Measurements from ENCODE around the gene TMEM11.

GRCh38 chr17:21174186-21174585 is 39.8 kb downstream of the TMEM11 start:
- TF ChIP-seq GATA3 (IDR thresholded peaks at IDR 0.05; ENCODE audit: low read depth, low read length) = no peak
- no peak for TF ChIP-seq GATA2 (IDR thresholded peaks at IDR 0.05; ENCODE audit: low read depth, low read length)

All from SH-SY5Y (cell line).